Activated naive CD4-positive, alpha-beta T cell treated with anti-CD3 and anti-CD28 coated beads, Interleukin-2, amount 50 U/mL, for 72 hours (primary cell): Measurements from ENCODE around the gene TMEM86B. TPM values are rescaled to one million over a fixed set of nuclear protein-coding genes. Genes with fewer than 3 reads are reported as not detected.
"Not testable (repeated sequence)": the region's sequence is repeated elsewhere in the genome, so short reads cannot be mapped to it uniquely, and the experiment has no call there.

Experiments
- ATAC-seq, 2 donors: fragments of 150-1000 bp; cut with Tn5 transposase; 2 replicates each; pipeline ENCODE4 v1.10.0; 2021; ENCODE audit warnings: mild to moderate bottlenecking in 2 of 2, moderate library complexity in 2 of 2
- DNase-seq, 2 donors: peaks; one replicate each; pipeline ENCODE4 v3.0.0; 2021 to 2022; ENCODE audit warnings: low spot score in 2 of 2
- H3K27ac Mint-ChIP-seq, 2 donors: one replicate each; pipeline ENCODE4 v1.8.0; 2022; ENCODE audit warnings: mild to moderate bottlenecking in 2 of 2, mixed read lengths in 2 of 2
- H3K36me3 Mint-ChIP-seq, 2 donors: one replicate each; pipeline ENCODE4 v1.8.0; 2022; ENCODE audit warnings: mixed read lengths in 2 of 2
- H3K9me3 Mint-ChIP-seq, 2 donors: one replicate each; pipeline ENCODE4 v1.8.0; 2022; ENCODE audit warnings: mixed read lengths in 2 of 2
- total RNA-seq, 2 donors: library from RNA; stranded (reverse); gene quantifications; one replicate each; pipeline ENCODE4 v1.2.3, GENCODE V29; 2022

TMEM86B gene
- total RNA-seq, 2 donors from 2014 or later, result 7.7 to 8.1 TPM

- no peak for ATAC-seq
- H3K9me3 Mint-ChIP-seq, result no peaks in the 10 kb centered on the region
- no peak overlapping the region for H3K27ac Mint-ChIP-seq
- DNase-seq, result no peak
- H3K36me3 Mint-ChIP-seq, result peaks cover 0 to 9% of the 10 kb centered on the region in 2 donors
Measured at GRCh38 chr19:55230780-55231179, 2.2 kb upstream of the TMEM86B start.

- no peaks in the 10 kb centered on the region for H3K9me3 Mint-ChIP-seq
- H3K27ac Mint-ChIP-seq, result no peak overlapping the region
- ATAC-seq (no peak), DNase-seq (no peak)
- peaks cover 4 to 9% of the 10 kb centered on the region in 2 donors for H3K36me3 Mint-ChIP-seq
Measured at GRCh38 chr19:55230329-55230728, 1.8 kb upstream of the TMEM86B start.

GRCh38 chr19:55229789-55230182 lies 1.2 kb upstream of the TMEM86B start:
- Mint-ChIP-seq H3K36me3 (peaks cover 5% of the 10 kb centered on the region in 2 donors), H3K27ac (no peak overlapping the region), H3K9me3 (no peaks in the 10 kb centered on the region)
- no peak for DNase-seq
- ATAC-seq, result no peak

- ATAC-seq (no peak), DNase-seq (no peak)
- Mint-ChIP-seq H3K9me3 (no peaks in the 10 kb centered on the region), H3K36me3 (peaks cover under 1 to 5% of the 10 kb centered on the region in 2 donors), H3K27ac (no peak overlapping the region)
Measured at GRCh38 chr19:55229145-55229788, 704 bp upstream of the TMEM86B start.

GRCh38 chr19:55228015-55228391 lies 560 bp downstream of the TMEM86B start:
- Mint-ChIP-seq H3K27ac (peak overlapping the region; percentile 50 to 55), H3K9me3 (no peaks in the 10 kb centered on the region), H3K36me3 (peaks cover 0 to 11% of the 10 kb centered on the region in 2 donors)
- no peak for DNase-seq
- peak in 1 of 2 donors; percentile 2 for ATAC-seq

- peak overlapping the region; percentile 50 to 55 for H3K27ac Mint-ChIP-seq
- no peaks in the 10 kb centered on the region for H3K9me3 Mint-ChIP-seq
- DNase-seq (no peak), ATAC-seq (peak; percentile 7 to 12)
- peaks cover 0 to 11% of the 10 kb centered on the region in 2 donors for H3K36me3 Mint-ChIP-seq
Measured at GRCh38 chr19:55227241-55228014, 1.1 kb downstream of the TMEM86B start.

- H3K27ac Mint-ChIP-seq, result peak overlapping the region; percentile 47 to 50
- peaks cover 0 to 11% of the 10 kb centered on the region in 2 donors for H3K36me3 Mint-ChIP-seq
- no peaks in the 10 kb centered on the region for H3K9me3 Mint-ChIP-seq
- DNase-seq, result no peak
- no peak for ATAC-seq
Measured at GRCh38 chr19:55226788-55227187, 1.8 kb downstream of the TMEM86B start.

GRCh38 chr19:55226273-55226672 lies 2.3 kb downstream of the TMEM86B start:
- H3K36me3 Mint-ChIP-seq, result peaks cover 4 to 11% of the 10 kb centered on the region in 2 donors
- H3K27ac Mint-ChIP-seq, result peak overlapping the region; percentile 11 to 47
- peaks cover 0 to 4% of the 10 kb centered on the region in 2 donors for H3K9me3 Mint-ChIP-seq

GRCh38 chr19:55225415-55225958 lies 3.1 kb downstream of the TMEM86B start:
- ATAC-seq (no peak), DNase-seq (no peak)
- Mint-ChIP-seq H3K9me3 (peaks cover 4% of the 10 kb centered on the region in 2 donors), H3K36me3 (peaks cover 9 to 16% of the 10 kb centered on the region in 2 donors), H3K27ac (peak overlapping the region; percentile 11 to 62)

More at GRCh38 chr19:55226273-55226672, 2.3 kb downstream of the TMEM86B start:
- ATAC-seq, result no peak
- DNase-seq, result no peak

- not testable (repeated sequence) for H3K9me3 Mint-ChIP-seq, DNase-seq, ATAC-seq
- H3K27ac Mint-ChIP-seq, result peak overlapping the region; percentile 52 to 62
- peaks cover 9 to 19% of the 10 kb centered on the region in 2 donors for H3K36me3 Mint-ChIP-seq
Measured at GRCh38 chr19:55224679-55225414, 3.7 kb downstream of the TMEM86B start.

- H3K9me3 Mint-ChIP-seq, result peaks cover 4% of the 10 kb centered on the region in 2 donors
- peak overlapping the region in 1 of 2 donors; percentile 52 for H3K27ac Mint-ChIP-seq
- peaks cover 9 to 19% of the 10 kb centered on the region in 2 donors for H3K36me3 Mint-ChIP-seq
- ATAC-seq, result no peak
- no peak for DNase-seq
Measured at GRCh38 chr19:55224038-55224665, 4.4 kb downstream of the TMEM86B start.

GRCh38 chr19:55223291-55224037 lies 5.1 kb downstream of the TMEM86B start:
- Mint-ChIP-seq H3K36me3 (peaks cover 9 to 19% of the 10 kb centered on the region in 2 donors), H3K27ac (peak overlapping the region; percentile 36 to 37), H3K9me3 (peaks cover 4% of the 10 kb centered on the region in 2 donors)
- peak in 1 of 2 donors; percentile 11 for ATAC-seq
- no peak for DNase-seq

GRCh38 chr19:55220525-55220924 lies 8.0 kb downstream of the TMEM86B start:
- H3K27ac Mint-ChIP-seq, result peak overlapping the region; percentile 61 to 72
- H3K36me3 Mint-ChIP-seq, result peaks cover 9 to 16% of the 10 kb centered on the region in 2 donors
- peaks cover 4 to 6% of the 10 kb centered on the region in 2 donors for H3K9me3 Mint-ChIP-seq
- ATAC-seq, result no peak
- DNase-seq, result no peak

GRCh38 chr19:55216461-55217198 lies 11.9 kb downstream of the TMEM86B start:
- DNase-seq (peak in 1 of 2 donors; percentile 61), ATAC-seq (peak; percentile 81 to 83)
- peaks cover 7 to 19% of the 10 kb centered on the region in 2 donors for H3K9me3 Mint-ChIP-seq
- peaks cover 9 to 26% of the 10 kb centered on the region in 2 donors for H3K36me3 Mint-ChIP-seq
- peak overlapping the region; percentile 33 to 96 for H3K27ac Mint-ChIP-seq

GRCh38 chr19:55213547-55213946 lies 15.0 kb downstream of the TMEM86B start:
- DNase-seq (no peak), ATAC-seq (no peak)
- peaks cover 4 to 16% of the 10 kb centered on the region in 2 donors for H3K9me3 Mint-ChIP-seq
- H3K36me3 Mint-ChIP-seq, result peaks cover 0 to 18% of the 10 kb centered on the region in 2 donors
- H3K27ac Mint-ChIP-seq, result peak overlapping the region in 1 of 2 donors; percentile 50
